Liver (tissue), 9 donors: ENCODE data around the gene HAAO. TPM values are rescaled to one million over a fixed set of nuclear protein-coding genes. Genes with fewer than 3 reads are reported as not detected.

ENCODE experiments used
- DNase-seq: peaks from one replicate; pipeline ENCODE4 v3.0.0-alpha.2; 2017; ENCODE audit warnings: low spot score
- H3K27ac ChIP-seq, 2 donors: one replicate each; pipeline ENCODE4 v1.7.0; 2013; ENCODE audit warnings: inconsistent platforms in 2 of 2, low read length in 2 of 2, control low read depth in 1 of 2, low read depth in 1 of 2, mild to moderate bottlenecking in 1 of 2
- H3K27me3 ChIP-seq, 4 donors: one replicate each; pipeline versions ENCODE4 v1.6.1 to v1.7.0; 2013; ENCODE audit warnings: low read length in 3 of 4, inconsistent platforms in 1 of 4, mild to moderate bottlenecking in 1 of 4, moderate library complexity in 1 of 4; ENCODE audit not compliant: control insufficient read depth in 4 of 4, insufficient read depth in 4 of 4
- H3K36me3 ChIP-seq, 4 donors: one replicate each; pipeline versions ENCODE4 v1.6.1 to v1.7.0; 2013; ENCODE audit warnings: low read length in 3 of 4, mild to moderate bottlenecking in 3 of 4, low read depth in 1 of 4, moderate library complexity in 1 of 4; ENCODE audit not compliant: control insufficient read depth in 4 of 4, insufficient read depth in 3 of 4
- H3K4me1 ChIP-seq, 4 donors: one replicate each; pipeline versions ENCODE4 v1.6.1 to v1.7.0; 2013; ENCODE audit warnings: low read length in 3 of 4, mild to moderate bottlenecking in 3 of 4, moderate library complexity in 1 of 4; ENCODE audit not compliant: control insufficient read depth in 4 of 4, insufficient read depth in 4 of 4
- H3K4me3 ChIP-seq, 3 donors: one replicate each; pipeline versions ENCODE4 v1.6.1 to v1.7.0; 2013; ENCODE audit warnings: low read length in 3 of 3, control low read depth in 1 of 3, low read depth in 1 of 3, mild to moderate bottlenecking in 1 of 3
- H3K9ac ChIP-seq, 2 donors: one replicate each; pipeline ENCODE4 v1.7.0; 2013; ENCODE audit warnings: low read length in 2 of 2, mild to moderate bottlenecking in 2 of 2, moderate library complexity in 2 of 2, control low read depth in 1 of 2, low read depth in 1 of 2
- H3K9me3 ChIP-seq, 4 donors: one replicate each; pipeline versions ENCODE4 v1.6.1 to v1.7.0; 2013; ENCODE audit warnings: low read length in 3 of 4; ENCODE audit not compliant: control insufficient read depth in 4 of 4
- EGR1 ChIP-seq, 2 donors: IDR thresholded peaks; 2 replicates each; pipeline ENCODE4 v1.6.1; 2016 to 2018; ENCODE audit warnings: antibody characterized with exemption in 2 of 2, low read depth in 2 of 2
- FOXA1 ChIP-seq: IDR thresholded peaks from 2 replicates; pipeline ENCODE4 v1.6.1; 2016; ENCODE audit warnings: antibody characterized with exemption
- FOXA2 ChIP-seq: IDR thresholded peaks from 2 replicates; pipeline ENCODE4 v1.6.1; 2016; ENCODE audit warnings: antibody characterized with exemption
- GABPA ChIP-seq, 2 donors: IDR thresholded peaks in 1 of 2; conservative IDR thresholded peaks in 1 of 2; 2 replicates each; pipeline ENCODE4 v1.6.1; 2016; ENCODE audit warnings: antibody characterized with exemption in 2 of 2, mild to moderate bottlenecking in 1 of 2, moderate library complexity in 1 of 2
- HNF4A ChIP-seq, 2 donors: conservative IDR thresholded peaks; 2 replicates each; pipeline ENCODE4 v1.6.1; 2016; ENCODE audit warnings: antibody characterized with exemption in 2 of 2, mild to moderate bottlenecking in 2 of 2
- HNF4G ChIP-seq: IDR thresholded peaks from 2 replicates; pipeline ENCODE4 v1.6.1; 2016; ENCODE audit warnings: antibody characterized with exemption
- JUND ChIP-seq, 2 donors: IDR thresholded peaks; 2 replicates each; pipeline ENCODE4 v1.6.1; 2016; ENCODE audit warnings: antibody characterized with exemption in 2 of 2
- MAX ChIP-seq: IDR thresholded peaks from 2 replicates; pipeline ENCODE4 v1.6.1; 2016; ENCODE audit warnings: antibody characterized with exemption
- NR2F2 ChIP-seq: IDR thresholded peaks from 2 replicates; pipeline ENCODE4 v1.6.1; 2016; ENCODE audit warnings: antibody characterized with exemption
- RAD21 ChIP-seq, 2 donors: IDR thresholded peaks; 2 replicates each; pipeline ENCODE4 v1.6.1; 2016; ENCODE audit warnings: antibody characterized with exemption in 2 of 2, mild to moderate bottlenecking in 2 of 2
- RXRA ChIP-seq, 2 donors: IDR thresholded peaks; 2 replicates each; pipeline ENCODE4 v1.6.1; 2017 to 2018; ENCODE audit warnings: antibody characterized with exemption in 2 of 2, mild to moderate bottlenecking in 1 of 2
- SP1 ChIP-seq: IDR thresholded peaks from 2 replicates; pipeline ENCODE4 v1.6.1; 2018; ENCODE audit warnings: antibody characterized with exemption, mild to moderate bottlenecking
- TAF1 ChIP-seq: conservative IDR thresholded peaks from 2 replicates; pipeline ENCODE4 v1.6.1; 2016; ENCODE audit warnings: antibody characterized with exemption, mild to moderate bottlenecking
- YY1 ChIP-seq: IDR thresholded peaks from 2 replicates; pipeline ENCODE4 v1.6.1; 2016; ENCODE audit warnings: antibody characterized with exemption, mild to moderate bottlenecking
- ZBTB33 ChIP-seq: IDR thresholded peaks from 2 replicates; pipeline ENCODE4 v1.6.1; 2016; ENCODE audit warnings: antibody characterized with exemption
- WGBS: extraction: QIAGEN DNeasy Blood & Tissue Kit; methylation state at CpG from one replicate; pipeline ENCODE4 v1.1.7; 2013; 5-methylcytosine and 5-hydroxymethylcytosine counted together
- polyA plus RNA-seq, 2 donors: library from polyadenylated mRNA; stranded (reverse) in 1 of 2; unstranded in 1 of 2; fragments of 200-250 nt in 1 of 2; fragments of >200 nt in 1 of 2; fragmentation: Nextera tagmentation in 1 of 2; extraction: Ambion mirVana in 1 of 2; gene quantifications; one replicate each; pipeline versions ENCODE4 v1.2.1 to v1.2.3, GENCODE V29; 2013 to 2015
- total RNA-seq, 2 donors: library from RNA; depleted of rRNA; stranded (reverse); fragments of >200 nt; gene quantifications; one replicate each; pipeline ENCODE4 v1.2.3, GENCODE V29; 2014
- TF ChIP-seq, protein P1 (sequence below): IDR thresholded peaks from 2 replicates; pipeline ENCODE4 v1.6.1; 2016; ENCODE audit warnings: antibody characterized with exemption, mild to moderate bottlenecking
- TF ChIP-seq, protein P2 (sequence below): fragments of 150-350 bp; IDR thresholded peaks from 2 replicates; pipeline ENCODE4 v1.5.1; 2017; ENCODE audit warnings: improper control_type of control experiment, low read depth, low read length; ENCODE audit not compliant: missing input control
- TF ChIP-seq, protein P3 (sequence below): IDR thresholded peaks from 2 replicates; pipeline ENCODE4 v1.6.1; 2016; ENCODE audit warnings: antibody characterized with exemption
- donor health status: healthy.
- donor health status: healthy.
- donor health status: healthy.
- donor health status: healthy.
- donor health status: healthy.

HAAO gene
- total and polyA plus RNA-seq, 4 donors, result 17.4 to 140 (median 130) TPM

DNA sequence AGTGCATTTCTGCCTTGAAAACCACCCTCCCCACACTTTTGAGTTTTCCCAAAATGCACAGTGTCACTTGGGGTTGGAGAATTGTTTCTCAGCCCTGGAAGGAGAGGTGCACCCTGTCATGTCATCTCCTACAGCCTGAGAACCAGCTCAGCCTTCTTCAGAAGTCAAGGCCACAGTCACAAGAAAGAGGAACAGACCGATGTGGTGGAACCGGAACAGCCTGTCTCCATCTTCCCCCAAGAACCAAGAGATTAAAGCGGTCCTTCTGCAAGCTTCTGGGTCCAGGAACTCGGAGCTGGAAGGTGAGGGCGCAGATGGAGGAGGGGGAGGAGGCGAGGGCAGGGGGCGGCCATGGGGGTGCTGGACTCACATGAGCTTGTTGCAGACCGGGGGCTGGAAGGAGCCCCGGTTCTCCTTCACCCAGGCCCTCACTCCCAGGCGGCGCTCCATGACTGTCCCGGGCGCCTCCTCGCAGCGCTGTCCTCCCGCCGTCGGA, 248 bp downstream of the HAAO start:
- H3K27ac ChIP-seq, result peak overlapping the region; percentile 95 to 97
- H3K4me3 ChIP-seq, result peak overlapping the region; percentile 83 to 90 (median 90)
- peaks cover 16 to 57% (median 37%) of the 10 kb centered on the region in 4 donors for H3K4me1 ChIP-seq
- H3K9ac ChIP-seq, result peak overlapping the region; percentile 60 to 72
- 3% methylated on average over 18 of the region's 18 CpGs for WGBS
- H3K9me3 ChIP-seq, result no peaks in the 10 kb centered on the region
- DNase-seq, result no peak
- TF ChIP-seq, protein P1, sequence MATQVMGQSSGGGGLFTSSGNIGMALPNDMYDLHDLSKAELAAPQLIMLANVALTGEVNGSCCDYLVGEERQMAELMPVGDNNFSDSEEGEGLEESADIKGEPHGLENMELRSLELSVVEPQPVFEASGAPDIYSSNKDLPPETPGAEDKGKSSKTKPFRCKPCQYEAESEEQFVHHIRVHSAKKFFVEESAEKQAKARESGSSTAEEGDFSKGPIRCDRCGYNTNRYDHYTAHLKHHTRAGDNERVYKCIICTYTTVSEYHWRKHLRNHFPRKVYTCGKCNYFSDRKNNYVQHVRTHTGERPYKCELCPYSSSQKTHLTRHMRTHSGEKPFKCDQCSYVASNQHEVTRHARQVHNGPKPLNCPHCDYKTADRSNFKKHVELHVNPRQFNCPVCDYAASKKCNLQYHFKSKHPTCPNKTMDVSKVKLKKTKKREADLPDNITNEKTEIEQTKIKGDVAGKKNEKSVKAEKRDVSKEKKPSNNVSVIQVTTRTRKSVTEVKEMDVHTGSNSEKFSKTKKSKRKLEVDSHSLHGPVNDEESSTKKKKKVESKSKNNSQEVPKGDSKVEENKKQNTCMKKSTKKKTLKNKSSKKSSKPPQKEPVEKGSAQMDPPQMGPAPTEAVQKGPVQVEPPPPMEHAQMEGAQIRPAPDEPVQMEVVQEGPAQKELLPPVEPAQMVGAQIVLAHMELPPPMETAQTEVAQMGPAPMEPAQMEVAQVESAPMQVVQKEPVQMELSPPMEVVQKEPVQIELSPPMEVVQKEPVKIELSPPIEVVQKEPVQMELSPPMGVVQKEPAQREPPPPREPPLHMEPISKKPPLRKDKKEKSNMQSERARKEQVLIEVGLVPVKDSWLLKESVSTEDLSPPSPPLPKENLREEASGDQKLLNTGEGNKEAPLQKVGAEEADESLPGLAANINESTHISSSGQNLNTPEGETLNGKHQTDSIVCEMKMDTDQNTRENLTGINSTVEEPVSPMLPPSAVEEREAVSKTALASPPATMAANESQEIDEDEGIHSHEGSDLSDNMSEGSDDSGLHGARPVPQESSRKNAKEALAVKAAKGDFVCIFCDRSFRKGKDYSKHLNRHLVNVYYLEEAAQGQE, result no peak
- TF ChIP-seq HNF4G (no peak), HNF4A (conservative IDR thresholded peaks at IDR 0.05) (no peak), EGR1 (IDR thresholded peaks at IDR 0.05; ENCODE audit: low read depth in 2 of 2) (no peak), JUND (IDR thresholded peaks at IDR 0.05) (no peak), FOXA1 (no peak), NR2F2 (no peak), SP1 (no peak), YY1 (no peak), FOXA2 (no peak), RAD21 (IDR thresholded peaks at IDR 0.05) (no peak), RXRA (IDR thresholded peaks at IDR 0.05) (no peak), TAF1 (no peak), GABPA (IDR thresholded peaks at IDR 0.05 in 1 of 2, conservative IDR thresholded peaks at IDR 0.05 in 1 of 2) (no peak), MAX (no peak), ZBTB33 (no peak)
- TF ChIP-seq, protein P2, sequence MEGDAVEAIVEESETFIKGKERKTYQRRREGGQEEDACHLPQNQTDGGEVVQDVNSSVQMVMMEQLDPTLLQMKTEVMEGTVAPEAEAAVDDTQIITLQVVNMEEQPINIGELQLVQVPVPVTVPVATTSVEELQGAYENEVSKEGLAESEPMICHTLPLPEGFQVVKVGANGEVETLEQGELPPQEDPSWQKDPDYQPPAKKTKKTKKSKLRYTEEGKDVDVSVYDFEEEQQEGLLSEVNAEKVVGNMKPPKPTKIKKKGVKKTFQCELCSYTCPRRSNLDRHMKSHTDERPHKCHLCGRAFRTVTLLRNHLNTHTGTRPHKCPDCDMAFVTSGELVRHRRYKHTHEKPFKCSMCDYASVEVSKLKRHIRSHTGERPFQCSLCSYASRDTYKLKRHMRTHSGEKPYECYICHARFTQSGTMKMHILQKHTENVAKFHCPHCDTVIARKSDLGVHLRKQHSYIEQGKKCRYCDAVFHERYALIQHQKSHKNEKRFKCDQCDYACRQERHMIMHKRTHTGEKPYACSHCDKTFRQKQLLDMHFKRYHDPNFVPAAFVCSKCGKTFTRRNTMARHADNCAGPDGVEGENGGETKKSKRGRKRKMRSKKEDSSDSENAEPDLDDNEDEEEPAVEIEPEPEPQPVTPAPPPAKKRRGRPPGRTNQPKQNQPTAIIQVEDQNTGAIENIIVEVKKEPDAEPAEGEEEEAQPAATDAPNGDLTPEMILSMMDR, result no peak
- TF ChIP-seq, protein P3, sequence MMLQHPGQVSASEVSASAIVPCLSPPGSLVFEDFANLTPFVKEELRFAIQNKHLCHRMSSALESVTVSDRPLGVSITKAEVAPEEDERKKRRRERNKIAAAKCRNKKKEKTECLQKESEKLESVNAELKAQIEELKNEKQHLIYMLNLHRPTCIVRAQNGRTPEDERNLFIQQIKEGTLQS, result no peak
- H3K27me3 ChIP-seq, result no peaks in the 10 kb centered on the region
- H3K36me3 ChIP-seq, result peaks cover 0 to 3% (median 0%) of the 10 kb centered on the region in 4 donors
